GM18520 (cell line): ENCODE data around the gene AFF3.

Experiments
- ATAC-seq: cut with Tn5 transposase; IDR thresholded peaks from one replicate; pipeline ENCODE4 v1.9.1; 2021; ENCODE audit not compliant: unreplicated experiment

Gene AFF3

DNA sequence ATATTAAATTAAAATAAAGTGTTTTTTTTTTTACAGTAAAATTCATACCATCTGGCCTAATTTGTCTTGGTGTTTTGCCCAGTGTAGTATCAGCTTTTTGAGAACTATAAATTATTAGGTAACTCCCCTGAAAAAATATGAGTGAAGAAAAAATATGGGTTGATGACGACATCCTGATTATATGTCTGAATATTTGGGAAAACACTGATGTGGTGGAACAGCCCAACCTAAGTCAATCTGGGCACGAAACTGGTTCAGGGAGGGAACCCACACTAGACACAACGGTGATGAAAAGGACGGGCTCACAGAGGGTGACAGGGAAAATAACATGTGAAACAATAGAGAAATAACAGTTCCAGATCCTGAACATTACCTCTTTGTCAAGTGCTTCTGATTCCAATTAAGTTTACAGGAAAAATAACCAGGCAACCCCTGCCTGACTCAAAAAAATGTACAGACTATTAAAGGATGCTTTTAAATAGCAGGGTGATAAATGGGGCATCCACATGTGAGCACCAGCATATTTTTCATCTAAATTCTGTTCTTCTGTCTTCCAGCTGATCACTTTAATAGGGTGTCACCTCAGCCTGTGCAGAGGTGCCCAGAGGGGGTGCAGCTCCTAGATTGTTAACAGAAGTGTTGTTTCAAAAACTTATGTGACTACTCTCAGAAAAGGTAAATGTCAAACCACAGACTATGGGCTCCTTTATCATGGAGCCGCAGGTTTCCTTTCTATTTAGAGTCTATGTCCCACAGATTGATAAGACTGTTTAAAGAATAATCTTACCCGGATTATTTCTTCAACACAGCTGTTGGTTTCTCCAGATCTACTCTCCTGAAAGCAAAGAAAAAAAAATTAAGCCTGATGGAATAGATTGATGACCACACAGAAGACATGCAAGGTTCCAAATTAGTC lies 305.4 kb downstream of the AFF3 start:
- no peak for ATAC-seq

DNA sequence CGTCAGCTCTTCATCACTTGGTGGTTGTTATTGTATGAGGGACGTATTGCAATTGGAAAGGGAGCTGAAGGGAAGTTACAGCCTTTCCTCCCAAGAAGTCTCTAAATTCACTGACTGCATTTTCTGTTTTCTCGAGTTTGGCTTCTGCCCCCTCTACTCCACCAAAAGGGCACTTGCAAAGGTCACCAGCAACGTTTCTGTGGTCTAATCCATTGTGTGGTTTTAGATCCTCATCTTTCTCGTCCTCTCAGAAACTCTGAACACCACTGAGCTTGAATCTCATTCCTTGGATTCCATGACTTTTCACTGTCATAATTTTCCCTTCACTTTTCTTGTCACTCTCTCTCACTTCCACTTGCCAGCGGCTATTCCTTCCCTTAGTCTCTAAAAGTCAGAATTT lies 308.0 kb downstream of the AFF3 start:
- ATAC-seq, result no peak

DNA sequence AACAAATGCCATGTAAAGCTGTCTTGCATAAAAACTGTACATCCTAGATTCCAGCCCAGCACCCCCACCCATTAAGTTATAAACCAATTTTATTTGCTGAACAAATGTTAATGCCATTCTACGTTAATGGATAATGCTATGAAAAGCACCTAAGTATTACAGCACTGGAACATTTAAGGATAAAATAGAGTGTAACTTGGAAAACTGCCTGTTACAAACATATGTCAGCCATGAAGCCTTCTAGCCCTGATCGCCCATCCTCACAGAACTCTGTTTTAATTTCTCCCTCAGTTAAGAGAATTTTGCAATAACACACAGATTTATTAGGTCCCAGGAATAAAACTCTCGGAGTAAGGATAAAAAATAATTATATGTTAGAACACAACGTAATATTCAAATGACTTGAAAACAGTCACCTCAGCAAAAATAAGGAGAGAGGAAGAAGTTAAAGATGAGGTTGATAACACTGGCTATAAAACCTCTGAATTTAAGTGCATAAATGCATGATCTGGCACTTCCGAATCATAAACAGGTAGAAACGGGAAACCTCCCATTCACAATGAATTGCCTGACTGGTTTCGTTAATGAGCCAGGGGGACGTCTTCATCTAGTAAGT lies 308.7 kb downstream of the AFF3 start:
- no peak for ATAC-seq

DNA sequence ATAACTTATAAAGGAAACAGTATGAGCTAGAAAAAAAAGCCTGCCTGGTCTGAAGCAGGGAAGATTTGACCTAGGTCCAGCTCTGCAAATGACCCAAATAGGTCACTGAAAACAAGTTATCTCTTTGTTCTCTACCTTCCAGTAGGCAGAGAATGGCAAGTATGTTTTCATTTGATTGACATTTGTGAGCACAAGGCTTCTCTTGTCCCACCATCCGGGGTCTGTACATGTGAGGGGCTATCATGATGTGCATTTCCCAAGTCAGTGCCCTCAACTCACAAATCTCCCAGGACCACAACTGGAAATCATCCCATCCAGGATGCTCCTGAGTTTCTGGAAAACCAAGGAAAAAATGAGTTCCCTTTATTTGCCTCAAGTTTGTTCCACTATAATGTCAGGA lies 309.5 kb downstream of the AFF3 start:
- no peak for ATAC-seq

GRCh38 chr2:99831772-99832171 lies 310.6 kb downstream of the AFF3 start:
- no peak for ATAC-seq

- no peak for ATAC-seq
These were observed 314.9 kb downstream of the AFF3 start for GRCh38 chr2:99827296-99827999.

GRCh38 chr2:99825630-99826029 lies 316.8 kb downstream of the AFF3 start:
- no peak for ATAC-seq

- ATAC-seq, result no peak
These were observed 317.6 kb downstream of the AFF3 start for GRCh38 chr2:99824758-99825157.

DNA sequence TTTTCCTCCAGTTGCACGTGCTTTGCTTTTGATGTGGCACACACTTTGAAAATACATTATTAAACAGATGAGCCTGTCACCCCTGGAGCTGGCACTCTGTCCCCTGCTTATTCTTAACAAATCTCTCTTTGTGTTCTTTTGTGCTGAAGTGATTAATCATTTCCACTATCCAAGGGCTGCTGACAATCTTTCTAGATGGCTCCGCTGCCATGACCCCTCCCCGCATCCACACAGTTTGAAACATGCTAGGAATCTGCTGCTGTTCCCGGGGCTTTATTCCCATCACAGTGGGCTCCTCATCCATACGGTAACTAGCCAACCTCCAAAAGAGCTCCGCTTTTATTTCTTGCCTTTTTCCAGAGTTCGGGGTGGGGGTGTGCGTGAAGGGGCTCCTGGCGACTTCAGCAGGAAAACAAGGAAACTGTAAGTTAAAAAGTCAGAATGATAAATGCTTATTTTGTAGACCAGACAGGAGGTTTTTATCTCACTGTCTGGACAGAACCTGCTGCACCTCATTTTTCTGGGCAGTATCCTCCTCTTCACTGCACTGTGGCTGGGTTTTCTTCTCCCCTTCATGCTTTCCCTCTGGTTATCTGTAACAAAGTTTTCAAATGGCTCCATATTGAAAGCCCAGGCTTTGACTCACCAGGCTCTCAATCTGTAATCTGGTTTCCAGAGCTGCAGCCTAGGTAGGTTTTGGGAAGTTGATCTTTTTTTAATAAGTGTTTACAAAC lies 319.7 kb downstream of the AFF3 start:
- no peak for ATAC-seq

- ATAC-seq, result no peak
These were observed 320.4 kb downstream of the AFF3 start for GRCh38 chr2:99821984-99822383.

GRCh38 chr2:99821572-99821971 lies 320.8 kb downstream of the AFF3 start:
- no peak for ATAC-seq

DNA sequence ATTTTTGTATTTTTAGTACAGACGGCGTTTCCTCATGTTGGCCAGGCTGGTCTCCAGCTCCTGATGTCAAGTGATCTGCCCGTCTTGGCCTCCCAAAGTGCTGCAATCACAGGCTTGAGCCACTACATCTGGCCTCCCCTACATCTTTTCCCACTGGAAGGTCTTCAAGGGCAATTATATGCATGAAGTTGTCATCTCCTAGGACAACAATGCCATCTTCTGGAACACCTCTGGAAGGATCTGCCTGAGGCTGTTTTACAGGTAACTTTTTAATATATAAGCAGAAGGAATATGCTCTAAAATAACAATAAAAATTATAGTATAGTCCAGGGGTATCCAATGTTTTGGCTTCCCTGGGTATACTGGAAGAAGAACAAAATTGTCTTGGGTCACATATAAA lies 321.4 kb downstream of the AFF3 start:
- no peak for ATAC-seq

GRCh38 chr2:99819766-99820165 lies 322.6 kb downstream of the AFF3 start:
- no peak for ATAC-seq

- ATAC-seq, result no peak
These were observed 323.5 kb downstream of the AFF3 start for GRCh38 chr2:99818842-99819241.

- ATAC-seq, result no peak
These were observed 325.5 kb downstream of the AFF3 start for GRCh38 chr2:99816908-99817307.

DNA sequence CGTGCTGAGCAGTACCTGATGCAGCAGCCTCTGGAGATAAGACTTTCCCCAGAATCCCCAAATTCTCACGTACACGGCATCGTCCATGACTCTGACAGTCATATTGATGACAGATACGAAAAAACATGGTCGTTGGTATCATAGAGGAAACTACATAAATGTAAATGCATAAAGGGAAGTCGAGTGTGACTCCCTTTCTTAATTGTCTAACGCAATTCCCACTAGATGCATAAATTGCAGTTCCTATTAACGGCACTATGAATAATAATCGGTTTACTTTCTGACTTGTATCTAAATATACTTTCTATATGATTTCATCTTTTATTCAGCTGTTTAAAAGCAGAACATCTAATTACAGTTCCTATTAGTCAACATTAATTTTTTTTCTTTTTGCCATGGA lies 330.0 kb downstream of the AFF3 start:
- ATAC-seq, result no peak

- no peak for ATAC-seq
These were observed 330.8 kb downstream of the AFF3 start for GRCh38 chr2:99811544-99811943.

DNA sequence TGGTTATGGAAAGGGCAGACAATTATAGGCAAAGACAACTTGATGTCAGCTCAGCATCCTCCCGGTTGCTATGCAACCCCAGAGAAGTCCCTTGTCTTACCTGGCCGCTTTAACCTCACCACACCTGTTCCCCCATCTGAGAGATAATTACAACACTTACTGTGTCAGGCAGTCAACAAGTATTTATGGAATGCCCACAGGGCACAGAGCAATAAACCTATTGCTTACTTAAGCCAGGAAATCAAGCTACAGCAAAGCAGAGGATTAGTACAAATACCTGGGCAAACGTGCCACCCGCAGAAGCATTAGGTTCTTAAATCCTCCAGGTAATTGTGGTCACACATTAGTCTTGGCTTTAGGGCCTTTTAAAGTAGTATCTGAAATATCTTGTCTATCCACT lies 332.2 kb downstream of the AFF3 start:
- no peak for ATAC-seq

DNA sequence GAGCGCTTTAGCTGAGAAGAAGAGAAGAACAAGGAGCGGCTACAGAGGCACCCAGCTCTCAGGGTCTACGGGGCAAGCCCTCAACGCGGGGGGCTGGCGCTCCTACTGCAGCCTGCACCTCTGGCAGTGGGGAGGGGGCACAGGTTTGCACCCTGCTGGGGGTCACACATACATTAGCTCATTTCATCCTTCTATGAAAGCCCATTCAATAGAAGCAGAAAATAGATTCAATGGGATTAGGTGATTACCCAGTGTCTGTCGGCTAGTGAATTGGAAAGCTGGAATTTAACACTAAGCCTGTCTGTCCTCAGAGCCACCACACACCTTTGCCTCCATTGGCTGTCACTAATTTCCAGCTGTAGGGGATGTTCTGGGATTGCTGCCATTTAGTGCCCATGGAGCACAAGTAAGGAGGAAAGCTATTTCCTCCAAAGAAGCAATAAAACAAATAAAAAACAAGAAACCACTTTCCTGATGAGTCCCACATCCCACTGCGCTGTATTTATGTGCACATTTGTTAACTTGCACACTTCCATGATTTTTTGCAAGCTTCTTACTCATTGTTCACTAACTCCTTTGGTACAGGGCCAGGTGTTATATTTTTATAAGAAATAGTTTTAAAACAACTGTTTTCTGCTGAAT lies 333.0 kb downstream of the AFF3 start:
- ATAC-seq, result no peak

DNA sequence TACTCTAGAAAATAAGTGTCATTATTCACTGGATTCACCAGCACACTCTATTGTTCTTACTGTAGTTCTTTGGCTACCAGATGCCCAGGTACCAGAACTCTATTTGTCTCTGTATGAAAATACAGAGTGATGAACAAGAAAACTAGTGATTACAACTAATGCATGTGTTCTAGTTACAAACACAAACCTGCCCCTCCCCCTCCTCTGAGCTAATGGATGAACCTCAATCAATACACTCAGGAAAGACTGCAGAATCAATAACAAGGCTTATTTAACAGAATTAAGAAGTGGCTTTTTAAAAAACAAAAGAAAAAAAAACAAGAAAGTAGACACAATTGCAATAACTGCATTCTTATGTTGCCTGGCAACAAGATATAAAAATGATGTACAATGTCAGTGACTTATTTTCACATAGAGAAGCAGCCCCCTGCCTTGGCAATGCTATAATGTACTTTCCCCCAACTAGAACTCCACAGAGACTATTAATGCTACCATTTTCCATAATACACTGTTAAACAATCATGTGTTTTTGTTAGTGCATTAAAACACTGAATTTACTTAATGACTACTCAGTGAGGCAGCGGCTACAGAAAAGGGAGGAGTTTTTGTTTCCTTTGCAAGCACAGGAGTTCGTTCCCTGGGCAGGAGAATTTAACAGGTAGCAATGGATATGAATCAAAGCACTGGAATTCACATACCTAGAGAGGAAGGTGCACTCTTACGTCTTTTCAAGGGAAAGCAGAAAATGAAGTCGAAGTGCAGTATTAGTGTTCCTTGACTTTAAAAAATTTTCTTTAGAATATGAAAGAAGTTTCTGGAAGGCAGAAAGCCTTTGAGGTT lies 333.8 kb downstream of the AFF3 start:
- no peak for ATAC-seq
